HEK293 (cell line): Measurements from ENCODE around the gene UGT3A1.

Source experiments
- AEBP2 ChIP-seq: fragments of 450-650 bp; formaldehyde crosslinking; IDR thresholded peaks from 2 replicates; pipeline ENCODE4 v1.5.1; 2016; ENCODE audit warnings: missing biosample characterization, missing genetic modification characterization, borderline replicate concordance
- ZNF558 ChIP-seq: fragments of 450-650 bp; formaldehyde crosslinking; IDR thresholded peaks from 2 replicates; pipeline ENCODE4 v1.5.1; 2016; ENCODE audit warnings: missing biosample characterization, missing genetic modification characterization

- TF ChIP-seq ZNF558 (tag by site-specific recombination) (no peak), AEBP2 (tag by site-specific recombination) (no peak)
Observed at GRCh38 chr5:36017622-36018021, 26.4 kb upstream of the UGT3A1 start.
